Stimulated activated naive CD8-positive, alpha-beta T cell treated with anti-CD3 and anti-CD28 coated beads, Interleukin-15, Interleukin-2, amounts not matched to agents 100 ng/mL and 50 ng/mL, for 24 hours (primary cell): ENCODE measurements around the gene ARL3.
"Not testable (repeated sequence)": the region's sequence is repeated elsewhere in the genome, so short reads cannot be mapped to it uniquely, and the experiment has no call there.

ENCODE experiments used
- H3K27ac Mint-ChIP-seq: one replicate; pipeline ENCODE4 v1.8.0; 2021; ENCODE audit warnings: mild to moderate bottlenecking, mixed read lengths
- H3K27me3 Mint-ChIP-seq: one replicate; pipeline ENCODE4 v1.8.0; 2021; ENCODE audit warnings: mixed read lengths
- H3K36me3 Mint-ChIP-seq: one replicate; pipeline ENCODE4 v1.8.0; 2021; ENCODE audit warnings: low read depth, mixed read lengths
- H3K4me1 Mint-ChIP-seq: one replicate; pipeline ENCODE4 v1.8.0; 2021; ENCODE audit warnings: low read depth, mixed read lengths
- H3K4me3 Mint-ChIP-seq: one replicate; pipeline ENCODE4 v1.8.0; 2021; ENCODE audit warnings: mild to moderate bottlenecking, mixed read lengths
- H3K9me3 Mint-ChIP-seq: one replicate; pipeline ENCODE4 v1.8.0; 2021; ENCODE audit warnings: mixed read lengths

The ARL3 gene

GRCh38 chr10:102675011-102675665 is 39.1 kb downstream of the ARL3 start:
- Mint-ChIP-seq H3K27ac (no peak overlapping the region), H3K4me1 (peaks cover 39% of the 10 kb centered on the region), H3K36me3 (no peaks in the 10 kb centered on the region), H3K9me3 (no peaks in the 10 kb centered on the region), H3K27me3 (no peaks in the 10 kb centered on the region), H3K4me3 (peak overlapping the region; percentile 80)

- Mint-ChIP-seq H3K36me3 (no peaks in the 10 kb centered on the region), H3K27me3 (no peaks in the 10 kb centered on the region), H3K27ac (no peak overlapping the region), H3K9me3 (no peaks in the 10 kb centered on the region), H3K4me1 (peaks cover 39% of the 10 kb centered on the region), H3K4me3 (peak overlapping the region; percentile 80)
These were observed 39.6 kb downstream of the ARL3 start for GRCh38 chr10:102674566-102674965.

DNA sequence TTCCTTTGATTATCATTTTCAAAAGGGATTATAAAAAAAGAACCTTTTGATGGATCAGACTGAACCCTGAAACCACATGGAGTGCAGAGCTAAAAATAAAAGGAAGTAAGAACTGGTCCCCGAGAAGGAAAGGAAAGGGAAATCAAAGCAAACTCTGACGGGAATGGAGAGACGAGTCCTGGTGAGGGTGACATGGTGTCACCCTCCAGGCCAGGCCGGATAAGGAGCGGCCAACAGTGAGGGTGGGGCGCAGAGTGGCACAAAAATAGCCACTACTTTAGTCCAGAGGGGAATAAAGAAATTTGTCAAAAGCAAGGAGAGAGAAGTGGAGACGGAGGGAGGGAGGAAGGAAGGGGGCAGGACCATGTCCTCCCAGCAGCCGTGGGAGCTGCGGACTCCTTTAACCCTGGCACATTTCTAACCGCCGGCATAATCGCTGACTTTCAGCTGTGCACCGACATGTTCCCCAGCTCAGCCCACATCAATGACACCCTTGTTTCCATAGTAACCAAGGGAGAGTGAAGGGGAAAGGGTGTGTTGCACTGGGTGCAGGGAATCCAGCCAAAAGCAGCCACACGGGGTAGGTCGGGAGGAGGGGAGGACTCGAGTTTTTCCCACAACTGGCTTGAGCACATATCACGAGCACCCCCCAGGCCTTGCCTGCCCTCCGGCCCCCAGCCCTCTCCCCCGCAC is 40.2 kb downstream of the ARL3 start:
- no peaks in the 10 kb centered on the region for H3K27me3 Mint-ChIP-seq
- H3K9me3 Mint-ChIP-seq, result no peaks in the 10 kb centered on the region
- H3K4me1 Mint-ChIP-seq, result peaks cover 39% of the 10 kb centered on the region
- H3K4me3 Mint-ChIP-seq, result peak overlapping the region; percentile 80
- peak overlapping the region; percentile 81 for H3K27ac Mint-ChIP-seq
- H3K36me3 Mint-ChIP-seq, result no peaks in the 10 kb centered on the region

GRCh38 chr10:102673236-102673818 is 40.9 kb downstream of the ARL3 start:
- peak overlapping the region; percentile 81 for H3K27ac Mint-ChIP-seq
- H3K36me3 Mint-ChIP-seq, result no peaks in the 10 kb centered on the region
- H3K27me3 Mint-ChIP-seq, result no peaks in the 10 kb centered on the region
- no peaks in the 10 kb centered on the region for H3K9me3 Mint-ChIP-seq
- peak overlapping the region; percentile 80 for H3K4me3 Mint-ChIP-seq
- peaks cover 41% of the 10 kb centered on the region for H3K4me1 Mint-ChIP-seq

DNA sequence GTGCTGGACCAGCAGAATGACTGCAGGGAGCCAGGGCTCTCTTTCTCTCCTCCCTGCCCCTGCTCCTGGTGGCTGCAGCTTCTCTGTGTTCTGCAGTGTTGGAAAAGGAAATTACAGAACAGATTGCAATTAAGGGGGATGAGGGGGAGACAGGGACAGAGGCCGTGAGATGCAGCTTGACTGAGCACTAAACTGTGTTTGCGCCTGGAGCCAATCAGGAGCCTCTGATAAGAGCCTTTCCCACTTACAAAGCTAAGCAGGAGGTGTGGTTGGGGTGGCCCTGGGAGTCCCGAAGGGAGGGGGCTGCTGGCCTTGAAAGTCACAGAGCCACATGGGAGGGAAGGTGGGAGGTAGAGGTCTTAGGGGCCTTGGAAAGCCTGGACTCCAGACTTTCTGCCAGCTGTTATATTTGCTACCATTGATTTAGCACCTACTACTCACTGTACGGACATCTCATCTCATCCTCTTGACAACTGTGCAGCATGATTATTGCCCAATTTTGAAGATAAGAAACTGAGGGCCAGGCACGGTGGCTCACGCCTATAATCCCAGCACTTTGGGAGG is 43.2 kb downstream of the ARL3 start:
- H3K36me3 Mint-ChIP-seq, result no peaks in the 10 kb centered on the region
- H3K27ac Mint-ChIP-seq, result no peak overlapping the region
- peaks cover 39% of the 10 kb centered on the region for H3K4me1 Mint-ChIP-seq

GRCh38 chr10:102670065-102670670 is 44.0 kb downstream of the ARL3 start:
- no peak overlapping the region for H3K27ac Mint-ChIP-seq
- H3K27me3 Mint-ChIP-seq, result no peaks in the 10 kb centered on the region
- H3K9me3 Mint-ChIP-seq, result no peaks in the 10 kb centered on the region
- H3K4me3 Mint-ChIP-seq, result no peak overlapping the region
- H3K36me3 Mint-ChIP-seq, result no peaks in the 10 kb centered on the region
- H3K4me1 Mint-ChIP-seq, result peaks cover 32% of the 10 kb centered on the region

More for the DNA sequence above, 43.2 kb downstream of the ARL3 start:
- no peaks in the 10 kb centered on the region for H3K9me3 Mint-ChIP-seq
- H3K27me3 Mint-ChIP-seq, result no peaks in the 10 kb centered on the region
- no peak overlapping the region for H3K4me3 Mint-ChIP-seq

GRCh38 chr10:102669206-102670064 is 44.8 kb downstream of the ARL3 start:
- H3K4me1 Mint-ChIP-seq, result peaks cover 24% of the 10 kb centered on the region

GRCh38 chr10:102668326-102669107 is 45.7 kb downstream of the ARL3 start:
- H3K4me1 Mint-ChIP-seq, result peaks cover 15% of the 10 kb centered on the region
- no peak overlapping the region for H3K4me3 Mint-ChIP-seq
- no peaks in the 10 kb centered on the region for H3K36me3 Mint-ChIP-seq
- H3K27ac Mint-ChIP-seq, result no peak overlapping the region
- no peaks in the 10 kb centered on the region for H3K27me3 Mint-ChIP-seq
- no peaks in the 10 kb centered on the region for H3K9me3 Mint-ChIP-seq

More at GRCh38 chr10:102669206-102670064, 44.8 kb downstream of the ARL3 start:
- H3K36me3 Mint-ChIP-seq, result no peaks in the 10 kb centered on the region
- no peak overlapping the region for H3K4me3 Mint-ChIP-seq
- no peak overlapping the region for H3K27ac Mint-ChIP-seq
- no peaks in the 10 kb centered on the region for H3K27me3 Mint-ChIP-seq
- no peaks in the 10 kb centered on the region for H3K9me3 Mint-ChIP-seq

DNA sequence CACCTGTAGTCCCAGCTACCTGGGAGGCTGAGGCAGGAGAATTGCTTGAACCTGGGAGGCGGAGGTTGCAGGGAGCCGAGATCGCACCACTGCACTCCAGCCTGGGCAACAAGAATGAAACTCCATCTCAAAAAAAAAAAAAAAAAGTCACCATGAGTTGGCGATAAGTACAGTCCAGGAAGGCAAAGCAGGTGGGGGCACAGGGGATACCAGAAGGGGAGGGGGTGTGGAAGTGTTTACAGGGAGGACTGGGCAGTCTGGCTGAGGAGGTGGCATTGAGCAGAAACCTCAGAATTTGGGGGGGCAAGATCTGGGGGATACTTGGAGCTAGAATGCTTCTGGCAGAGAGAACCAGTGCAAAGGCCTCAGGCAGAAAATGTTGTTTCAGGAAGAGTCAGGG is 46.8 kb downstream of the ARL3 start:
- H3K4me3 Mint-ChIP-seq, H3K27me3 Mint-ChIP-seq, H3K9me3 Mint-ChIP-seq, H3K36me3 Mint-ChIP-seq: not testable (repeated sequence)
- H3K27ac Mint-ChIP-seq, result peak overlapping the region; percentile 31
- H3K4me1 Mint-ChIP-seq, result peaks cover 12% of the 10 kb centered on the region

GRCh38 chr10:102665904-102666509 is 48.2 kb downstream of the ARL3 start:
- no peaks in the 10 kb centered on the region for H3K27me3 Mint-ChIP-seq
- H3K4me3 Mint-ChIP-seq, result no peak overlapping the region
- H3K9me3 Mint-ChIP-seq, result no peaks in the 10 kb centered on the region
- no peak overlapping the region for H3K27ac Mint-ChIP-seq
- peaks cover 27% of the 10 kb centered on the region for H3K4me1 Mint-ChIP-seq
- no peaks in the 10 kb centered on the region for H3K36me3 Mint-ChIP-seq

GRCh38 chr10:102661658-102662028 is 52.6 kb downstream of the ARL3 start:
- H3K4me1 Mint-ChIP-seq, result peaks cover 48% of the 10 kb centered on the region
- peaks cover 13% of the 10 kb centered on the region for H3K36me3 Mint-ChIP-seq
- no peaks in the 10 kb centered on the region for H3K9me3 Mint-ChIP-seq
- H3K4me3 Mint-ChIP-seq, result peak overlapping the region; percentile 66
- no peaks in the 10 kb centered on the region for H3K27me3 Mint-ChIP-seq
- H3K27ac Mint-ChIP-seq, result peak overlapping the region; percentile 83

GRCh38 chr10:102660888-102661657 is 53.1 kb downstream of the ARL3 start:
- Mint-ChIP-seq H3K9me3 (no peaks in the 10 kb centered on the region), H3K27me3 (no peaks in the 10 kb centered on the region), H3K4me3 (peak overlapping the region; percentile 66), H3K36me3 (peaks cover 19% of the 10 kb centered on the region), H3K4me1 (peaks cover 48% of the 10 kb centered on the region), H3K27ac (peak overlapping the region; percentile 83)

DNA sequence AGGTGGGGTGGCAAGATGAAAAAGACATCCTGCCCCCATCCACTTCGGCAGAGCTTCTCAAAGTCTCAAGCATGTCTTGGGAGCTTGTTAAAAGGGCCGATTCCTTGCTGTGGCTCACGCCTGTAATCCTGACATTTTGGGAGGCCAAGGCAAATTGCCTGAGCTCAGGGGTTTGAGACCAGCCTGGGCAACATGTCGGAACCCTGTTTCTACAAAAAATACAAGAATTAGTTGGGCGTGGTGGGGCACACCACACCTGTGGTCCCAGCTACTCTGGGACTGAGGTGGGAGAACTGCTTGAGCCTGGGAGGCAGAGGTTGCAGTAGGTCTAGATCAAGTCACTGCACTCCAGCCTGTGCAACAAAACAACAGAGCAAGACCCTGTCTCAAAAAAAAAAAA is 55.4 kb downstream of the ARL3 start:
- H3K4me3 Mint-ChIP-seq, result no peak overlapping the region
- no peaks in the 10 kb centered on the region for H3K9me3 Mint-ChIP-seq
- H3K27ac Mint-ChIP-seq, result no peak overlapping the region
- no peaks in the 10 kb centered on the region for H3K27me3 Mint-ChIP-seq
- peaks cover 27% of the 10 kb centered on the region for H3K36me3 Mint-ChIP-seq
- H3K4me1 Mint-ChIP-seq, result peaks cover 50% of the 10 kb centered on the region
